Stomach (tissue), 4 donors: ENCODE measurements around the gene NELL1.

Experiments
- CTCF ChIP-seq, 7 experiments: fragments of 450-650 bp in 4 of 7; fragments of 200-600 bp in 3 of 7; sonication (generic) in 3 of 7; IDR thresholded peaks; one replicate each; pipeline ENCODE4 v1.5.1; 2016 to 2019; ENCODE audit warnings: antibody characterized with exemption in 7 of 7, control low read depth in 2 of 7, mild to moderate bottlenecking in 1 of 7
- EP300 ChIP-seq: sonication (generic); formaldehyde crosslinking; IDR thresholded peaks from one replicate; pipeline ENCODE4 v1.6.1; 2017; ENCODE audit warnings: antibody characterized with exemption
- POLR2A ChIP-seq, 4 donors: fragments of 450-650 bp; IDR thresholded peaks; one replicate each; pipeline ENCODE4 v1.6.1; 2016; ENCODE audit warnings: antibody characterized with exemption in 4 of 4, control low read depth in 2 of 4, mild to moderate bottlenecking in 1 of 4, moderate library complexity in 1 of 4
- POLR2AphosphoS5 ChIP-seq, 3 donors: sonication (generic); formaldehyde crosslinking; IDR thresholded peaks; one replicate each; pipeline ENCODE4 v1.6.1; 2016; ENCODE audit warnings: antibody characterized with exemption in 3 of 3

- TF ChIP-seq POLR2A (IDR thresholded peaks at IDR 0.05) (no peak), CTCF (IDR thresholded peaks at IDR 0.05) (no peak), EP300 (no peak), POLR2AphosphoS5 (IDR thresholded peaks at IDR 0.05) (no peak)
Observed at GRCh38 chr11:21037850-21038249, 368.5 kb downstream of the NELL1 start.
